GM18511 (cell line): Measurements from ENCODE around the gene EIF4E1B.

Source experiments
- ATAC-seq: cut with Tn5 transposase; IDR thresholded peaks from one replicate; pipeline ENCODE4 v1.9.1; 2021; ENCODE audit warnings: mild to moderate bottlenecking, moderate library complexity; ENCODE audit not compliant: unreplicated experiment

EIF4E1B gene

DNA sequence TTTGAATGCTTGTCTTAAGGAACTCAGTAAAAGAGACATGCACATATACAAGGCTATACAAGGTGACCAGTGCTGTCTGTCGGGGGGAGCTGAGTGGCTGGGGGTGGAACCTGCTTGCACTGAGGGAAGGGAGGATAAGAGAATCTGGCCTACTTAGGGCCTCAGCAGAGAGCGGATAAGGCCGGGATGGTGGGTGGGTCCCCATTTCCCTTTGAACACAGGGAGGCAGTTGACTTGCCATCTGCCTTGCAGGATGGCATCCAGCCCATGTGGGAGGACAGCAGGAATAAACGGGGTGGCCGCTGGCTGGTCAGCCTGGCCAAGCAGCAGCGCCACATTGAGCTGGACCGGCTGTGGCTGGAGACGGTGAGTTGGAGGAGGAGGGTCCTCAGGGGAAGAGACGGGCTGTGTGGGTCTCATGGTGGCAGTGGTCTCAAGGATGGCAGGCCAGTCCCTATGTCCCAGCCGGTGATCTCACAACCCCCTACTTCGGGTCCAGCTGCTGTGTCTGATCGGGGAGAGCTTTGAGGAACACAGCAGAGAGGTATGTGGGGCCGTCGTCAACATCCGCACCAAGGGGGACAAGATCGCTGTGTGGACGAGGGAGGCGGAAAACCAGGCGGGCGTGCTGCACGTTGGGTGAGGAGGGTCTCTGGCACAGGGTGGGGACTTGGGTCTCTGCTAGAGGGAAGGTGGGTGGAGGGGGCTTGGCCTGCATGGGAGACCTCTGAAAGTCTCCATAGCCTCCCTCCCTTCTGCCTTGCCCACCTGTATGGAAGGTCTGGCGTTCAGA lies 14.6 kb downstream of the EIF4E1B start:
- ATAC-seq, result no peak

DNA sequence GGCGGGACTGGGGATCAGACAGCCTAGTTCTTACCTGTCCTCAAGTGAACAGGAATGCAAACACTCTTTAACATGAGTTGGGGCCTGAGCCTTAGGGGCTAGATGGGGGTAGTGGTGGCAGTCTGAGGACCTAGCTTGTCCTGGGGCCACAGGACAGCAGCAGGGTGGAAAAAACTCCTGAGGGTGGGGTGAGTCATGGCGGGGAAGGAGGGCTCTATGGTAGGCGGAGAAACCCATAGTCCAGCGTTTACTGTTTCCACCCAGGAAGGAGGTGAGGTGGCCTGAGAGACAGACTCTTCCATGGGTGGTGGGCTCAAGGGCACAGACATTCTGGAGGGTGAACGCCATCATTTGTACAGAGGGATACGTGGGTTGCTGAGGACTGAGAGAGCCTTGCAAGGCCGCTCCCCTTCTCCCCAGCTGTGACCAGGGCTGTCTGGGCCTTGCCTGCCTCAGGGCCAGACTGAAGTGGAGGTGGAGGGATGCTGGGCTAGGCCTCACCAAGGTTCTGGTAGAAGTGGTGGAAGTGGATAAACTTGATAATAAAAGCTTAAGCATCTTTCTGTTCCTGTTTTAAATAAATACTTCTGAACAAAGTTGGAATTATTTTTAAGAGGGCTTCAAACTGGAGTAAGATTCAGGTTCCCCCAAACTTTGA lies 15.7 kb downstream of the EIF4E1B start:
- ATAC-seq, result no peak

DNA sequence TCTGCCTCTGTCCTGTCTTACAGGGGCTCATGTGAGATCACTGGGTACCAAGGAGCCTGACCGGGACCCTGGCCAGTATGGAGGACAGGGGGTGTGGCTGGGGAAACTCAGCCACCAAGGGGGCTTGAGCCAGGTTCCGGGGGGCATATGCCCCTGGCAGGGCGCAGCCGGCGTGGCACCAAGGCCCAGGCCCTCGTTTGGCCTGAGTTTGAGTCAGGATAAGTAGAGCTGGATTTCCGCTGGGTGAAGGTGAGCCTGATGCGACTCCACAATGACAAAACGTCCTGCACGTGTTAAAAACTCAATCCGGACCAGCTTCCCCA lies 16.2 kb downstream of the EIF4E1B start:
- ATAC-seq, result peak; percentile 34

DNA sequence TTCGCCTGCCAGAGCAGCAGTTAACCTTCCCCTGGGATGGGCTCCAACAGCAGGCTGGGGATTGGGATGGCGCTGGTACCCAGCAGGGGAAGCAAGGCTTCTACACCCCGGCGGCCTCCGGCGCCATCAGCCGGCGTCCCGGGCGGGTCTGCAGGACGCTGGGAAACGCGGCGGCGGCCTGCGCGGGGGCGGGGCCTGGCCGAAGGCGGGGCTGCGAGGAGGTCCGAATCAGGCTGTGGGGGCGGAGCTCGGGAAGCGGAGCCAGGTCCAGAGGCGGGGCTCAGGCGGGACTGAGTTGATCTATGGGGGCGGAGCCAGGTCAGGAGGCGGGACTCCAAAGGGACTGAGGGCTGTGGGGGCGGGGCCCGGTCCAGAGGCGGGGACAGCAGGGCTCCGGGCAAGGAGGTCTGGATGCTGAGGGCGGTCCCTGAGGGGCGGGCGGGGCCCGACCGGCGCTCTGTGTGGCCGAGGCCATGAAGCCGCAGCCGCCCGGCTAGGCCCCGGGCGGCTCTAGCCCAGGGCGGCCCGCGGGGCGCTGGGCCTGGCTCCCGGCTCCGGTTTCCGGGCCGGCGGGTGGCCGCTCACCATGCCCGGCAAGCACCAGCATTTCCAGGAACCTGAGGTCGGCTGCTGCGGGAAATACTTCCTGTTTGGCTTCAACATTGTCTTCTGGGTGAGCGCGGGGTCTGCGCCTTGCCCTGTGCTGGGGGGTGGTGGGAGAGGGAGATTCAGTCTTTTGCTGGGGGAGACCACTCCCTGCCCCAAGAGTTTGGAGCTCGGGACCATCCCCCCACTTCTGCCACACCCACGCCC lies 16.8 kb downstream of the EIF4E1B start, which contains the start of gene TSPAN17:
Gene TSPAN17 (plus strand): TSS at position 455 of the 813 bp plus-strand sequence. CDS start 132 bp downstream, at position 587.
- ATAC-seq, result peak; percentile 95

DNA sequence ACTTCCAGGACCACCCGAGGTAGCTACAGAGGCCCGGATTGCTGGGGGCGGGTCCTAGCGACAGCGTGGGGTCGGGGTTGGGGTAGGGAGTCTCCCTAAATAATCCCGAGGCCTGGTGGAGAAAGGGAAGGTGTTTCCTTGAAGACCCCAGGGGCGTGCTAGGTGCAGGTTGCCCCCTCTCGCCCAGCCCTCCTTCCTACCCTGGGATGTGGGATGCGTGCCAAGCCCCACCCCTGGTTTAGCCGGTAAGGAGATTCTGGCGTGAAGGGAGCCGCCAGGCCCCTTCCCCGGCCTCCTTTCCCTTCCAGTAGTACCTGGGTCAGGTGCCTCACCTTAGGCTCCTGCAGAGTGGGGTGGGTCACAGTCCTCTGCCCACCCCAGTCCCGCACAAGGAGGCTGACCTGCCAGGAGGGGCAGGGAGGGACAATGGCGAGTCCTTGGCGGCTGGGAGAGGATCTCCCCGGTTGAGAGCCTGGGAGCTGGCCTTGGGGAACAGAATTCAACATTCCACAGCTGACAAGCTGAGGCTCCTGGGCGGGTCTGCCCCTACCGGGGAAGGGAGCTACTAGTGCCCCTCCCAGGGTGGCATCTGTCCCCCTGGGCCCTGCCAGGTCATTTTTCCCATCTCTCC lies 17.5 kb downstream of the EIF4E1B start:
- ATAC-seq, result no peak

DNA sequence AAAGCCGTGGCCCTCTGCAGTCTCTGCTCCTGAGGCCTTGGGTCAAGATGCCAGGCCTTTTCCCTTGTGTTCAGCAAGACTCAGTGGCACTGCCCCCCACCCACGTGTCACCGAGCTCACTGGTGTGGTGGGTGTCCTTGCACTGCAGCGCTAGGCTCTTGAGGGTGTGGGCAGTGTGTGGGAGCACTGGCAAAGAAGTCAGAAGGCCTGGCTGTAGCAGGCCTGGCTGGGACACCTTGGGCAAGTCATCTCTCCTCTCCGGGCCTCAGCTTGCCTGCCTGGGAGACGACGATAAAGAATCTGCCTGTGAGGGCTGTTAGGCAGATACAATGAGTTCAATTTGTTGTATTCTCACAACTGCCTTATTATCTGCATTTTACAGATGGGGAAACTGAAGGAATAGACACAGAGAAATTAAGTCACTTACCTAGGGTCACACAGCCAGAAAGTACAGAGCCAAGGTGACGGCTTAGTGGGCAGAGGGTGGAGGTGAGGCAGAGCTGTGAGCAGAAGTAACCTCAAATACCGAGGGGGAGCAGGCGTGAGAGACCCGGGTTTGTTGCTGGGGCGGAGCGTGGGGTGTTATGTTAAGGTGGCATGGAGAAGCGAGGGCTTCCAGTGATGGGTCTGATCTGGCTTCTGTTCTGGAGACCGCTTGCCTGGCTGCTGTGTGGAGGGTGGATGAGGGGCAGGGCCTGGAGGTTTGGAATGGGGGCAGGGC lies 18.2 kb downstream of the EIF4E1B start:
- no peak for ATAC-seq

DNA sequence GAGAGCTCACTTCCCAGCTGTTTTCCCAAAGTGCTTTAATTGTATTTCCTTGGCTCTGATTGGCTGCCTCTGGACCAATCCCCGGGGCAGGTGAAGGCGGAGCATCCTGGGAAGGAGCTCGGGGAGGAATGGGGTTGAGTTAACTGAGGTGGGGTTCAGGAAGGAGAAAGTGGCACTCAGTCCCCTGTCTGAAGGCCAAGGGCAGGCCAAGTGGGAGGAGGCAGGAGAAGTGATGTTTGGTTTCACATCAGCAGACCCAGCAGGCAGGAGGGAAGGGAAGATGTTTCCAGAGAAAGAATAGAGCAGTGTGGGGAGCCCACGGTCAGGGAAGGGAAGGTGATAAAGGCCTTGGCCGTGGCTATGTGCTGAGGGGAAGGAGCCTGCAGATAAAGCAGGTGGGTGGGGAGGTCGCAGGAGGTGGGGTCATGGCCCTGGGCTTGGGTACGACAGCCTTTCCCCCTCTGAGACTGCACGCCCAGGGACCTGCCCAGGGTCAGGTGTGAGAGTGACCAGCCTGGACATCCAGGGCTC lies 19.9 kb downstream of the EIF4E1B start:
- ATAC-seq, result no peak

DNA sequence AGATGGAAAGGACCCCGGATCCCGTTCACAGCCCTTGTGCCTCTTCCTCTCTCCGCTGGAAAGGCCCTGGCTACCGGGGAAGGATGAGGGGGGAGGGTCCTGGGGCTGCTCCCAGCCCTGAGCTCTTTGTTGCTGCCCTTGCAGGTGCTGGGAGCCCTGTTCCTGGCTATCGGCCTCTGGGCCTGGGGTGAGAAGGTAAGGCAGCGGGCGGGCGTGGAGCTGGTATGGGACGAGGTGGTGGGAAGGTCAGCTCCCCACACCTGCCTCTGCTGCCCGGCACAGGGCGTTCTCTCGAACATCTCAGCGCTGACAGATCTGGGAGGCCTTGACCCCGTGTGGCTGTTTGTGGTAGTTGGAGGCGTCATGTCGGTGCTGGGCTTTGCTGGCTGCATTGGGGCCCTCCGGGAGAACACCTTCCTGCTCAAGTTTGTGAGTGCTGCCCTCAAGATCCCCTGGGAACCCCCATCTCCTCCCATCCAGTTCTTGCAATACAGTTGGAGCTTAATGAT lies 21.1 kb downstream of the EIF4E1B start:
- ATAC-seq, result no peak

DNA sequence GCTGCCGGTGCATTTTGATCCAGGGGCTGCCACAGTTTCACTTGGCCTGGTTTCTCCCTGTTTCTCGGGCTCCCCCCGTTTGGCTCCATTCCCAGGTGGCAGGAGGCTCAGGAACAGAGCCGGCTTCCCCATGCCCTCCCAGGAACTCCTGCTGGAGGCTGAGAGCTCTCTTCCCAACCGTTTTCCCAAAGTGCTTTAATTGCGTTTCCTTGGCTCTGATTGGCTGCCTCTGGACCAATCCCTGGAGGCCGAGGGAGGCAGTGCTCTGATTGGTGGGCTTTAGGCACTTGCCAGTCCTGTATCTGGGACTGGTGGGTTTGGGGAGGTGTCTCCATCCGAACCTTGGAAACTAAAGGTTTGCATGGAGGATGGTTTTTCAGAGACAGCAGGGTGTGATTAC lies 21.7 kb downstream of the EIF4E1B start:
- no peak for ATAC-seq

DNA sequence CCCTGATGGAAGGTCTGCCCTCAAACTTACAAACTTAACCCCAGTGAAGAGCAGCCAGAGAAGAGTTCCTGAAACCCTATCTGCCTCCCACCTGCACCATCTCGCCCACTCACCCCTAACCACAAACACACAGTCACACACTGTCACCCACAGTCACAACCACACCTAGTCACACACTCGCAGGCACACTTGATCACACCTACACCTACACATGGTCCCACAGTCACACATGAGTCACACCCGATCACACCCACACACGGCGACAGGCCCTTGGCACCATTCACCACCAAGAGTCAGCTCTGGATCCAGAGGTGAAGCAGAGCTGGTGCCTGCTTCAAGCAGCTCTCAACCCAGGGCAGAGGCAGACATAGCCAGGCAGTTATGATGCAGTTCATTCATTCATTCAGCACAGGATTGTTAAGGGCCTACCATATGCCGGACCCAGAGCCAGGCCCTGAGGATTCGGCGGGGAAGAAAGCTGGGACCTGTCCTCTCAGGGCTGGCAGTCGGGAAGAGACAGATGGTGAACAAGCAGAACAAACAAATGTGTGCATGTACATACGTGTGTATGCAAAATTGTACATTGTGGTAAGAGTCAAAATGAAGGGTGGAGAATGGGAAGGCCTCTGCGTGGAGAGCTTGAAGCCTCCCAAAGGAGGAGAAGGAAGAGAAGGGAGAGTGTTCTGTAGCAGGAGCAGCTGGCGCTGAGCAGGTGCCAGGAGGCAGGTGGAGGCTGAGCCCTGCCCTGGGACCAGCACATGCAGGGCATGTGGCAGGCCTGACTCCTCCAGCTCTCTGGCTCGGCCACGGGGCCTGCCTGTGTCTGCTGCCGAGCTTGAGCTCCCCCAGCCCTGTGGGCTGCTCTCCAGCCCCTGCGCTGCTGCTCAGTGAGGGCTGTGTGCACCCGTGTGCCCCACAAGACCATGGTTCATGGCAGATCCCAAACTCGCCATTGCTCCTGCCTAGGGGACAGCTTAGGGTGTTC lies 23.2 kb downstream of the EIF4E1B start:
- peak; percentile 45 for ATAC-seq

DNA sequence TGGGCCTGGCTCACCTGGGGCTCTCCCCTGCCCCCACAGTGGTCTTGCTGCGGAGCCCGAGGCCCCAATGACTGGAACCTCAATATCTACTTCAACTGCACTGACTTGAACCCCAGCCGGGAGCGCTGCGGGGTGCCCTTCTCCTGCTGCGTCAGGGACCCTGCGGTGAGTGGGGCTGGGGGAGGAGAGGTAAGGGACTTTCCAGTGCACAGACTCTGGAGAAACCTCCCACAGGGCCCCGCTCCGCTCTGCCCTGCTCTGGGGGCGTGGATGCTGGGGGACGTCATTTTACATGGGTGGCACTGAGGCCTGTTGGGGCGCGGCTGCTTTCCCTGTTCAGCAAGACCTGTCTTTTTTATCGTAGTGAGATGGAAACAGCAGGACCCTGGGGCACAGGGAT lies 24.4 kb downstream of the EIF4E1B start:
- no peak for ATAC-seq

DNA sequence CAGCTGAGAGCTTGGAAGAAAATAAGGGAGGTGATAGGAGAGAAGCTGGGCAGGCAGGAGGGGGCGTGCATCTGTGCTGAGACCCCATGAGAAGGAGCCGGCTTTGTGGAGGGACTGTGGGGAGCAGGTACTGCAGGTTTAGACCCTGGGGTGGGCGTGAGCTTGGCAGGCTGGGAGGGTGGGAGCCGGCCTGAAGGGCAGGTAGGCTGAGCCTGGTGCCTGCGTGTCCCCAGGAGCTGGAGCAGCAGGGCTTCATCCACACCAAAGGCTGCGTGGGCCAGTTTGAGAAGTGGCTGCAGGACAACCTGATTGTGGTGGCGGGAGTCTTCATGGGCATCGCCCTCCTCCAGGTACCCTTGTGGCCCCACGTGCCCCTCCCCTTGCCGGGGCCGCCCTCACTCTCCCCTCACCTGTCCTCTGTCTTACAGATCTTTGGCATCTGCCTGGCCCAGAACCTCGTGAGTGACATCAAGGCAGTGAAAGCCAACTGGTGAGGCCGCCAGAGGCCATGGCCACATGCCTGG lies 26.1 kb downstream of the EIF4E1B start:
- ATAC-seq, result no peak

DNA sequence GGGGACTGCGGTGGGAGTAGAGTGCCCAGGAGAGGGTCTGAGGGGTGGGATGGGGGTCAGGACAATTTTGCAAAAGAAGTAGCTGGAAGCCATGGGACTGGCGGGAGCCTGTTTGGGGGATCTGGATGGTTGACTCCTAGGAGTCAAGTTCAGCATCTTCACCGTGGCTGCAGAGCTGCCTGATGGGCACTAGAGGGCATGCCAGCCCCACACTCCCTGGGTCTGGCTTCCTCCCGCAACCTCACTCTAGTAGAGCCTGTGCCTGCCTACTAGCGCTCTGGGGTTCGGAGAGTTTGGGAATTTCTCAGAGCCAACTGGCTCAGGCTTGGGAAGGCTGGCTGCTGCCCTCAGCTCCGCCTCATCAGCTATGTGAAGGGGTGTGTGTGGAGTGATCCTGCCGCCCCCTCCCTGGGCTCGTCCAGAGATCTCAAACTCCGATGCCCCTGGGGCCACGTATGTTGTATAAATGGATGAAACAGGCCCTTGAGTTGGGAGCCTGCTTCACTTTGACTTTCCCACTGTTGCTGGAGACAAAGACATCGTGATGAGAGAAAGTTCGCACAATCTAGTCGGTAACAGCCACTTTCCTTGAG lies 27.6 kb downstream of the EIF4E1B start:
- peak; percentile 58 for ATAC-seq

DNA sequence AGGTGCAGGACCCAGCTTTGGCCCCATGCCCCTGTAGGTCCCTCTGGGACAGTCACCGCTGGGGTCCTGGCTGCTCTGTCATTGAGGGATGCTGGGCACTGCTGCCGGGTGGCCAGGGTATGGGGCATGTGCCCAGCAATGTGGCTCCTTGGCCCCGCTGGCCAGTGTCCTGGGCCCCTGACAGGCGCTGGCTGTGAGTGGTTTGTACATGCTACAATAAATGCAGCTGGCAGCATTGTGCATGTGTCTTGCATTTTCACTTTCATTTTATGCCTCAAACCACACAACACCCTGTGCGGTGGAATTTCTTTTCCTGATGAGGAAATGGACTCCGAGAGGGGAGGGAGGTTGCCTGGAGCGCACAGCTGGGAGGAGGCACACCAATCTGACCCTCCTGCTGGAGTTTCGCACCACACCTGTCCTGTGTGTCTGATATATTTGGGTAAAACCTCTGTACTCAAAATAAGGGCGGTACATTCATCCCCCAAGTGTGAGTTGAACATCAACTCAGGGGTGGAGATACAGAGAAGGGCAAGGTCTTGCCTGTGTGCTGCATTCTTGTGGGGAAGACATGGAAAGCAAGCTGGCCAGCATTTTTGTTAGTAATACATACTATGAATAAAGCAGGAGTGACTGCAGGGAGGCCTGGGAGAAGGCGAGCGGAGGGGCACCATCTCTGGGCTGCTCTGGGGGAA lies 28.5 kb downstream of the EIF4E1B start:
- ATAC-seq, result no peak

DNA sequence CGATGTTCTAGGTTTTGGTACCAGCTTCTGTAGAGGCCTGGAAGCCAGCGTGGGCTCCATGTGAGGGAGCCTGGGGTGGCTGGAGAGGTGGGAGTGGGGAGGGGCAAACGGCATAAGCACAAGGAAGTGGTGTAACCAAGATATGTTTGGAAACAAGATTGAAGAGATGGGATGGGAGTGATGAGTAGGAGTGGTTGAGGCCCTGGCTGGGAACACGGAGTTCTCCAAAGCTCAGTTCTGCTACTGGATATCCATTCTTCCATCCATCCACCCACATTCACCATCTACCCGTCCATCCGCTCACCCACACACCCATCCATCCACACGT lies 29.0 kb downstream of the EIF4E1B start:
- ATAC-seq, result no peak

DNA sequence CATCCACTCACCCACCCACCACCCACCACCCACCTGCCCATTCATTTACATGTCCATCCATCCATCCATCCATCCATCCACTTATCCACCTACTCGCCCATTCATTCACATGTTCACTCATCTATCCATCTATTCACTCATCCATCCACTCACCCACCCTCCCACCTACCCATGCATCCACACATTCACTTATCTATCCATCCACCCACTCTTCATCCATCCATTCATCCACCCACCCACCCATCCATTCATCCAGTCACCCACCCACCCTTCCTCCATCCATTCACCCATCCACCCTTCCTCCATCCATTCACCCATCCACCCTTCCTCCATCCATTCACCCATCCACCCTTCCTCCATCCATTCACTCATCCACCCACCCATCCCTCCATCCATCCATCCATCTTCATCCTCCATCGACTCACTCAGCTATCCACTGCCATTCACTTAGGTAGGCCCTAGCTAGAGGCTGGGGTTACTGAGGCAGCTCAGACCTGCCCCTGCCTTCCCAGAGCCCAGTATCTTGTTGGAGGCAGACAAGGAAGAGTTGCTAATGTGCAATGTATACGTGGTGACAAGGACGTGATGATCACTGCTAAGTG lies 29.5 kb downstream of the EIF4E1B start:
- ATAC-seq, result no peak

DNA sequence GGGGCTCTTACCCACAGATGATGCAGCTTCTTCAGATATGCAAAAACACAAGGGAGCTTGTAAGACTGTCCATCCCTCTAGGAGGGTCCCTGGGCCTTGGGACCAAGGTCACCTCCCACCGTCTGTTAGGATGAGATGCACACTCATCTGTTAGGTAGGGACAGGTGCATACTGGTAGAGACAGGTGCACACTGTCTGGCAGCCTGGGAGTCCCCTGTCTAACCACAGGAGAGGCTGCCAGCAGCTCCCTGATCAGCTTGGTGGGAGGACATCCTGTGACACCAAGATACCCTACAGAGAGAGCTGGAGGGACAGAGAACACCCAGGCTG lies 30.0 kb downstream of the EIF4E1B start:
- ATAC-seq, result peak; percentile 37
